IPS-15b (cell line): Measurements from ENCODE around the gene CDK9.
"Not testable (repeated sequence)": the region's sequence is repeated elsewhere in the genome, so short reads cannot be mapped to it uniquely, and the experiment has no call there.

Experiments
- H3K27me3 ChIP-seq: one replicate; pipeline ENCODE4 v1.6.1; 2013; ENCODE audit warnings: low read length; ENCODE audit not compliant: control insufficient read depth, insufficient read depth
- H3K36me3 ChIP-seq: one replicate; pipeline ENCODE4 v1.6.1; 2013; ENCODE audit warnings: low read length; ENCODE audit not compliant: control insufficient read depth, insufficient read depth
- H3K4me1 ChIP-seq: one replicate; pipeline ENCODE4 v1.6.1; 2013; ENCODE audit warnings: mild to moderate bottlenecking, low read length; ENCODE audit not compliant: control insufficient read depth, insufficient read depth
- H3K4me3 ChIP-seq: one replicate; pipeline ENCODE4 v1.5.1; 2013; ENCODE audit warnings: low read depth, low read length
- H3K9ac ChIP-seq: one replicate; pipeline ENCODE4 v1.6.1; 2013; ENCODE audit warnings: low read depth, mild to moderate bottlenecking, low read length
- H3K9me3 ChIP-seq: one replicate; pipeline ENCODE4 v1.6.1; 2013; ENCODE audit warnings: mild to moderate bottlenecking, low read length; ENCODE audit not compliant: control insufficient read depth, insufficient read depth

Gene CDK9

GRCh38 chr9:127776195-127776923 lies 9.5 kb upstream of the CDK9 start:
- Histone ChIP-seq H3K9me3 (no peaks in the 10 kb centered on the region), H3K9ac (no peak overlapping the region), H3K4me1 (peaks cover 9% of the 10 kb centered on the region), H3K36me3 (no peaks in the 10 kb centered on the region), H3K27me3 (no peaks in the 10 kb centered on the region), H3K4me3 (no peak overlapping the region)

- Histone ChIP-seq H3K36me3 (no peaks in the 10 kb centered on the region), H3K9me3 (no peaks in the 10 kb centered on the region), H3K4me3 (no peak overlapping the region), H3K9ac (no peak overlapping the region), H3K27me3 (no peaks in the 10 kb centered on the region), H3K4me1 (peaks cover 6% of the 10 kb centered on the region)
Observed at GRCh38 chr9:127776924-127777289, 8.9 kb upstream of the CDK9 start.

- Histone ChIP-seq H3K27me3 (no peaks in the 10 kb centered on the region), H3K36me3 (no peaks in the 10 kb centered on the region), H3K9ac (no peak overlapping the region), H3K4me1 (peaks cover 5% of the 10 kb centered on the region), H3K4me3 (no peak overlapping the region), H3K9me3 (no peaks in the 10 kb centered on the region)
Observed at GRCh38 chr9:127777368-127777980, 8.4 kb upstream of the CDK9 start.

- Histone ChIP-seq H3K9me3 (no peaks in the 10 kb centered on the region), H3K9ac (no peak within 1 kb of the TSS)
Observed at GRCh38 chr9:127778280-127779135, 7.3 kb upstream of the CDK9 start, which contains the start of gene SH2D3C. Gene SH2D3C (minus strand): TSS chr9:127778666. CDS start chr9:127778627, 39 bp downstream.

GRCh38 chr9:127779136-127779981 lies 6.5 kb upstream of the CDK9 start:
- H3K9me3 ChIP-seq = no peaks in the 10 kb centered on the region
- peaks cover 5% of the 10 kb centered on the region for H3K4me1 ChIP-seq
- no peak overlapping the region for H3K9ac ChIP-seq
- no peaks in the 10 kb centered on the region for H3K27me3 ChIP-seq
- no peak overlapping the region for H3K4me3 ChIP-seq
- H3K36me3 ChIP-seq = no peaks in the 10 kb centered on the region

More at GRCh38 chr9:127778280-127779135, 7.3 kb upstream of the CDK9 start, which contains the start of gene SH2D3C:
- H3K36me3 ChIP-seq = no peaks in the 10 kb centered on the region
- H3K27me3 ChIP-seq = no peaks in the 10 kb centered on the region
- H3K4me1 ChIP-seq = peaks cover 5% of the 10 kb centered on the region
- no peak within 1 kb of the TSS for H3K4me3 ChIP-seq

- no peak overlapping the region for H3K4me3 ChIP-seq
- peaks cover 5% of the 10 kb centered on the region for H3K4me1 ChIP-seq
- H3K36me3 ChIP-seq = no peaks in the 10 kb centered on the region
- no peak overlapping the region for H3K9ac ChIP-seq
- no peaks in the 10 kb centered on the region for H3K9me3 ChIP-seq
- H3K27me3 ChIP-seq = no peaks in the 10 kb centered on the region
Observed at GRCh38 chr9:127780126-127780885, 5.5 kb upstream of the CDK9 start.

- not testable (repeated sequence) for H3K9me3 ChIP-seq, H3K4me1 ChIP-seq, H3K36me3 ChIP-seq, H3K4me3 ChIP-seq, H3K27me3 ChIP-seq, H3K9ac ChIP-seq
Observed at GRCh38 chr9:127780909-127781308, 4.9 kb upstream of the CDK9 start.

GRCh38 chr9:127781806-127782205 lies 4.0 kb upstream of the CDK9 start:
- no peak overlapping the region for H3K9ac ChIP-seq
- no peaks in the 10 kb centered on the region for H3K9me3 ChIP-seq
- no peaks in the 10 kb centered on the region for H3K27me3 ChIP-seq

GRCh38 chr9:127783111-127784008 lies 2.5 kb upstream of the CDK9 start:
- H3K36me3 ChIP-seq = peaks cover 12% of the 10 kb centered on the region
- H3K9ac ChIP-seq = no peak overlapping the region
- H3K4me3 ChIP-seq = no peak overlapping the region
- no peaks in the 10 kb centered on the region for H3K4me1 ChIP-seq
- H3K27me3 ChIP-seq = no peaks in the 10 kb centered on the region
- no peaks in the 10 kb centered on the region for H3K9me3 ChIP-seq

More at GRCh38 chr9:127781806-127782205, 4.0 kb upstream of the CDK9 start:
- no peaks in the 10 kb centered on the region for H3K4me1 ChIP-seq
- H3K4me3 ChIP-seq = no peak overlapping the region
- no peaks in the 10 kb centered on the region for H3K36me3 ChIP-seq
